ENCODE measurements around the gene CNTF. TPM values are rescaled to one million over a fixed set of nuclear protein-coding genes. Genes with fewer than 3 reads are reported as not detected.

Gene CNTF
- total RNA-seq, 4 donors from 2014 or later, result 1.3 to 2.5 (median 1.9) TPM

DNA sequence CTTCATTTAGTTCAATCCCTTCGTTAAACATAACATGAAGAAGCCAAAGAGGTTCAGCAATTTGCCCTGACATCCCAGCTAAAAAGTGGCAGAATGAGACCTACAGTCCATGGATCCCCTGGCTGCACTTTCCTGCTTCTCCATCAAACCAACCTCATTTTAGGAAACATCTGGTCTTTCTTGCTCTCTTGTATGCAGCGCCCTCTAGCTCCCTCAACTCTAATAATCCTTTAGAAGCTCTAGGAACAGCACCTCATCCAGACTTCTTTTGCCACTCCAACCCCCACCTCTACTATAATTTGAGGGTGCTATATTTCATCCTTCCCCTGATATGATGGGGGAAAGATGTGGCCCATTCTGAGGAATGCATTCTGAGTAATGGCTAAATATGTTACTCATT lies 7.4 kb downstream of the CNTF start:
- intact Hi-C loops (cut with DNase I), result loop anchor here (5.0 kb wide), 1 partner anchor 63 kb away; no protein-coding TSS in a partner anchor
- Histone ChIP-seq H3K36me3 (peaks cover 0 to 14% (median 5%) of the 10 kb centered on the region in 4 donors), H3K4me1 (peaks cover 16 to 26% (median 22%) of the 10 kb centered on the region in 4 donors), H3K27ac (replicated peaks in 1 of 4) (peak overlapping the region in 1 of 4 donors; percentile 67), H3K4me3 (no peak overlapping the region), H3K9me3 (no peaks in the 10 kb centered on the region), H3K27me3 (no peaks in the 10 kb centered on the region)
- TF ChIP-seq POLR2A (IDR thresholded peaks at IDR 0.05; ENCODE audit: low read depth), result no peak
- TF ChIP-seq, protein P1, sequence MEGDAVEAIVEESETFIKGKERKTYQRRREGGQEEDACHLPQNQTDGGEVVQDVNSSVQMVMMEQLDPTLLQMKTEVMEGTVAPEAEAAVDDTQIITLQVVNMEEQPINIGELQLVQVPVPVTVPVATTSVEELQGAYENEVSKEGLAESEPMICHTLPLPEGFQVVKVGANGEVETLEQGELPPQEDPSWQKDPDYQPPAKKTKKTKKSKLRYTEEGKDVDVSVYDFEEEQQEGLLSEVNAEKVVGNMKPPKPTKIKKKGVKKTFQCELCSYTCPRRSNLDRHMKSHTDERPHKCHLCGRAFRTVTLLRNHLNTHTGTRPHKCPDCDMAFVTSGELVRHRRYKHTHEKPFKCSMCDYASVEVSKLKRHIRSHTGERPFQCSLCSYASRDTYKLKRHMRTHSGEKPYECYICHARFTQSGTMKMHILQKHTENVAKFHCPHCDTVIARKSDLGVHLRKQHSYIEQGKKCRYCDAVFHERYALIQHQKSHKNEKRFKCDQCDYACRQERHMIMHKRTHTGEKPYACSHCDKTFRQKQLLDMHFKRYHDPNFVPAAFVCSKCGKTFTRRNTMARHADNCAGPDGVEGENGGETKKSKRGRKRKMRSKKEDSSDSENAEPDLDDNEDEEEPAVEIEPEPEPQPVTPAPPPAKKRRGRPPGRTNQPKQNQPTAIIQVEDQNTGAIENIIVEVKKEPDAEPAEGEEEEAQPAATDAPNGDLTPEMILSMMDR (IDR thresholded peaks at IDR 0.05), result peak; percentile 47 to 64 (median 52)
- DNase-seq (ENCODE audit: extremely low spot score), result no peak
- WGBS, result 48% methylated on average over 2 of the region's 2 CpGs

DNA sequence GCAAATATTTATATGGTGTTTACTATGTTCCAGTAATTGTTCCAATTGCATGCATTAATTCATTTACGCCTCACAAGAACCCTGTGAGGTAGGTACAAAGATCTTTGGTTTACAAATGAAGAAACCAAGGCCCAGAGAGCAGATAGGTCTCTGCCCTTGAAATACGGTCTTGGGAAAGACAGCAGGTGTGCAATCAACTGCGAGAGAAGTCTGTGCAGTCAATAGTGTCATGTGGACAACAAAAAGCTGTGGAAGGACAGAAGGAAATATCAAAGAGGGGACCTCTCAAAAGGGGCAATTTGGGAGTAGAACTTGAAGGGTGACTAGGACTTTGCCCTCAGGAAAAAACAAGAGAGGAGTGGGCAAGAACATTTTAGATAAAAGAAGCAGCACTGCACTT lies 8.9 kb downstream of the CNTF start:
- Histone ChIP-seq H3K27me3 (no peaks in the 10 kb centered on the region), H3K36me3 (no peaks in the 10 kb centered on the region), H3K4me3 (no peak overlapping the region), H3K27ac (replicated peaks in 1 of 4) (no peak overlapping the region), H3K4me1 (peaks cover 16 to 26% (median 22%) of the 10 kb centered on the region in 4 donors), H3K9me3 (no peaks in the 10 kb centered on the region)
- intact Hi-C loops (cut with DNase I), result no loop called here
- WGBS, result 97% methylated on average over 3 of the region's 3 CpGs
- TF ChIP-seq, protein P1 (IDR thresholded peaks at IDR 0.05), result no peak
- TF ChIP-seq POLR2AphosphoS5 (IDR thresholded peaks at IDR 0.05) (no peak), POLR2A (IDR thresholded peaks at IDR 0.05; ENCODE audit: low read depth) (no peak), EP300 (IDR thresholded peaks at IDR 0.05) (no peak)
- no peak for DNase-seq (ENCODE audit: extremely low spot score)

DNA sequence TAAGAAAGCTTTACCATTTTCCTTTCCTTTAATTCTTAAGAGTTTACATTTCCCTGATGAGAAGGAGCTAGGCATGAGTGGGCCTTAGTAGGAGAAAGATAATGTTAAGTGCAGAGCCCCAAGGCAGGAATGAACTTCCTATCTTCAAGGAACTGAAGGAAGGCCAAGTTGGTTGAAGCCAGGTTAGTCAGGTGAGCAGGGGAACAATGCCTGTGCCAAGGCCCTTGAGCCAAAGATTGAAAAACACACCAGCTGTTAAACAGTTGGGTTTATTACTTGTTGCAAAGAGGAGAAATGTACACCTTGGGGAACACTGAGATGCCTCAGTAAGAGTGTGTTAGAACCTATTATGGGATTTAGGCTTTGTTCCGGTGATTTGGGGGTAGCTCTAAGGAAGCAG lies 10.0 kb downstream of the CNTF start:
- intact Hi-C loops (cut with DNase I), result no loop called here
- no peaks in the 10 kb centered on the region for H3K27me3 ChIP-seq
- 100% methylated on average over 1 of the region's 1 CpG for WGBS
- H3K36me3 ChIP-seq, result no peaks in the 10 kb centered on the region
- H3K4me3 ChIP-seq, result no peak overlapping the region
- no peaks in the 10 kb centered on the region for H3K9me3 ChIP-seq
- TF ChIP-seq POLR2A (IDR thresholded peaks at IDR 0.05; ENCODE audit: low read depth) (no peak), POLR2AphosphoS5 (IDR thresholded peaks at IDR 0.05) (no peak), EP300 (IDR thresholded peaks at IDR 0.05) (no peak)
- TF ChIP-seq, protein P1 (IDR thresholded peaks at IDR 0.05), result no peak
- peaks cover 9 to 18% (median 14%) of the 10 kb centered on the region in 4 donors for H3K4me1 ChIP-seq
- no peak for DNase-seq (ENCODE audit: extremely low spot score)
- no peak overlapping the region for H3K27ac ChIP-seq (replicated peaks in 1 of 4)

DNA sequence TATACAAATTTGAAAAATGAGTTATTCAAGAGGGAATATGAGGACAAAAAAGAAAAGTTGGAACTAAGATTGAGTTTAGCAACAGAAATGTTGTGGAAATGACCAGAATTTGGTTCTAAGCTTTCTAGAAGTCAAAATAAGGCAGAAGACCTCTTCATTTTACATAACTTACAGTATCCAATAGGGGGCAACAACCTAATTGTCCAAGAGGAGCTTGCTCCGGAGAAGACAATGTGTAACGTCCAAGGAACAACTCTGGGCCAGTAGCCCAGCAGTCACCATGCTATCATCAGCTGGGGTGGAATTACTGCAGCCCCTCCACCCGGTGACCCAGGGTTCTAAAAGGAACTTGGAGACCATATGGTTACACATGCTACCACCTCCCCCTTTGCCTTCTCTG lies 14.1 kb downstream of the CNTF start:
- no peaks in the 10 kb centered on the region for H3K27me3 ChIP-seq
- intact Hi-C loops (cut with DNase I), result no loop called here
- no peaks in the 10 kb centered on the region for H3K36me3 ChIP-seq
- H3K9me3 ChIP-seq, result no peaks in the 10 kb centered on the region
- DNase-seq (ENCODE audit: extremely low spot score), result no peak
- WGBS, result 78% methylated on average over 3 of the region's 3 CpGs
- peaks cover 9 to 15% (median 13%) of the 10 kb centered on the region in 4 donors for H3K4me1 ChIP-seq
- H3K4me3 ChIP-seq, result no peak overlapping the region
- TF ChIP-seq POLR2A (IDR thresholded peaks at IDR 0.05; ENCODE audit: low read depth), result no peak
- TF ChIP-seq, protein P1 (IDR thresholded peaks at IDR 0.05), result no peak
- no peak for TF ChIP-seq POLR2AphosphoS5 (IDR thresholded peaks at IDR 0.05)
- TF ChIP-seq EP300 (IDR thresholded peaks at IDR 0.05), result no peak
- H3K27ac ChIP-seq (replicated peaks in 1 of 4), result no peak overlapping the region

DNA sequence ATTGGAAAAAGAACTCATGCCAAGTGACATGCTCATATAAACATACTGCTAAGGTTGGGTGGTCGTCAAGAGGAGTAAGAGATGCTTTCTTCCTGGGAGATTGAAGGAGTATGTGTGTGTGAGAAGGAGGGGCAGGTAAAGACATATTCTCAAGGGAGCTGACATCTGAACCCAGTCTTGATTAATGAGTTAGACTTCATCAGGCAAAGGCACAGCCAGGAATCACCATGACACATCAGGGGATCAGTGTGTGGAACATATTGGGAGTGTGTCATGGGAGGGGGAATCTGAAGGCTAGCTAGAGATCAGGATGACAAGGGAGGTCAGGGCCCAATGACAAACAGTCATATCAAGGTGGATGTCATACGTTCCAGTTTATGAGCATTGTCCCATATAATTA lies 14.9 kb downstream of the CNTF start:
- Histone ChIP-seq H3K27ac (replicated peaks in 1 of 4) (no peak overlapping the region), H3K27me3 (no peaks in the 10 kb centered on the region), H3K4me3 (no peak overlapping the region), H3K4me1 (peaks cover 9 to 15% (median 13%) of the 10 kb centered on the region in 4 donors), H3K36me3 (no peaks in the 10 kb centered on the region), H3K9me3 (no peaks in the 10 kb centered on the region)
- intact Hi-C loops (cut with DNase I), result no loop called here
- TF ChIP-seq, protein P1 (IDR thresholded peaks at IDR 0.05), result no peak
- TF ChIP-seq POLR2AphosphoS5 (IDR thresholded peaks at IDR 0.05) (no peak), POLR2A (IDR thresholded peaks at IDR 0.05; ENCODE audit: low read depth) (no peak), EP300 (IDR thresholded peaks at IDR 0.05) (no peak)
- DNase-seq (ENCODE audit: extremely low spot score), result no peak
- WGBS, result 49% methylated on average over 2 of the region's 2 CpGs
